ENCODE measurements around the gene ACTA2.

The ACTA2 gene

GRCh38 chr10:88889559-88890337 is 62.8 kb downstream of the ACTA2 start:
- H3K9ac ChIP-seq (ENCODE audit: low read depth, low read length), result no peak overlapping the region
- 95% methylated on average over 1 of the region's 1 CpG for WGBS

GRCh38 chr10:88888810-88889445 is 63.6 kb downstream of the ACTA2 start:
- Histone ChIP-seq H3K27ac (ENCODE audit: low read depth, low read length) (no peak overlapping the region), H3K4me1 (ENCODE audit: insufficient read depth, low read length) (peaks cover 18% of the 10 kb centered on the region), H3K9me3 (ENCODE audit: insufficient read depth, low read depth, low read length) (no peaks in the 10 kb centered on the region), H3K4me3 (ENCODE audit: low read length) (no peak overlapping the region), H3K27me3 (ENCODE audit: insufficient read depth, low read length) (no peaks in the 10 kb centered on the region), H3K36me3 (ENCODE audit: insufficient read depth, low read length) (no peaks in the 10 kb centered on the region), H3K9ac (ENCODE audit: low read depth, low read length) (no peak overlapping the region)

More at GRCh38 chr10:88889559-88890337, 62.8 kb downstream of the ACTA2 start:
- Histone ChIP-seq H3K36me3 (ENCODE audit: insufficient read depth, low read length) (no peaks in the 10 kb centered on the region), H3K9me3 (ENCODE audit: insufficient read depth, low read depth, low read length) (no peaks in the 10 kb centered on the region), H3K4me3 (ENCODE audit: low read length) (no peak overlapping the region), H3K27ac (ENCODE audit: low read depth, low read length) (no peak overlapping the region), H3K4me1 (ENCODE audit: insufficient read depth, low read length) (peaks cover 18% of the 10 kb centered on the region), H3K27me3 (ENCODE audit: insufficient read depth, low read length) (no peaks in the 10 kb centered on the region)

GRCh38 chr10:88886557-88886956 is 66.0 kb downstream of the ACTA2 start:
- no peak overlapping the region for H3K27ac ChIP-seq (ENCODE audit: low read depth, low read length)
- peaks cover 15% of the 10 kb centered on the region for H3K4me1 ChIP-seq (ENCODE audit: insufficient read depth, low read length)

More at GRCh38 chr10:88886557-88886956, 66.0 kb downstream of the ACTA2 start:
- Histone ChIP-seq H3K36me3 (ENCODE audit: insufficient read depth, low read length) (no peaks in the 10 kb centered on the region), H3K9me3 (ENCODE audit: insufficient read depth, low read depth, low read length) (no peaks in the 10 kb centered on the region), H3K9ac (ENCODE audit: low read depth, low read length) (no peak overlapping the region), H3K4me3 (ENCODE audit: low read length) (no peak overlapping the region), H3K27me3 (ENCODE audit: insufficient read depth, low read length) (peaks cover 7% of the 10 kb centered on the region; the same call in 1 of the 2 replicates)
